HG02884 (cell line): ENCODE measurements around the gene VEPH1.
A peak's percentile ranks its signal among the peaks of the same experiment; 100 is the strongest.

Experiments
- ATAC-seq: cut with Tn5 transposase; IDR thresholded peaks from one replicate; pipeline ENCODE4 v1.9.1; 2021; ENCODE audit warnings: mild to moderate bottlenecking, moderate library complexity; ENCODE audit not compliant: unreplicated experiment

The VEPH1 gene

GRCh38 chr3:157276801-157277200 lies 226.4 kb downstream of the VEPH1 start:
- no peak for ATAC-seq

DNA sequence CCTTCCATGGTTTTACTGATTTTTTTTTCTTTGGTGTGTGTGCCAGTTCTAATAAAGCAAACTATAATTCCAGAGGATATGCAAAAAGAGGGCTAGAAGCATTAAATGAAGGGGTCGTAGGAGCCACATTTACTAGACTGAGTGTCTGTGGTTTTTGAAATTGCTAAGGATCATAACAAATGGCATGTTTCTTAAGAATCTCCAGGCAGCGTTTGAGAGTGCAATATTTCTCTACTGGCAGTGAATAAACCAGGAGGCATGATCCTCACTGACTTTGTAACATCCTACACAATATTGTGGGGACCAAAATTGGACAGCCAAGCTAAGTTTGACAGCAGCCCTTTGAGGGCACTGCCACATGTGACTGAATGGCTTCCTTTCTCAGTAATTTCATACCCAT lies 227.4 kb downstream of the VEPH1 start:
- no peak for ATAC-seq

DNA sequence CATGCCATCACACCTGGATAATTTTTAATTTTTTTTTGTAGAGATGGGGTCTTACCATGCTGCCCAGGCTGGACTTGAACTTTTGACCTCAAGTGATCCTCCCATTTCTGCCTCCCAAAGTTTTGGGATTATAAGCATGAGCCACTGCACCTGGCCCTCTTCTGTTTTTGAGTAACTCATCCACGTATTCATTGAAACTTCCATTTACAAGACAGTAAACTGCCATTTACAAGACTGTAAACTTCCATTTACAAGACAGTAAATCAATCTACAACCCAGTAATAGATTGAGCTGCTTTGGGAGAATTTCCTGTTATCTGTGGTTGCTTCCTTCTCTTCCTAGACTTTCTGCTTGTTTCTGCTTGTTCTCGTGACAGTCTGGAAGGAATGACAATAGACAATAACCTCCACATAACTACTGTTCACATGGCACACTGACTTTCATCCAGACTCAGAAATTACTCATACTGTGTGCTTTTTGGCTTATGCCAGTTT lies 228.5 kb downstream of the VEPH1 start:
- no peak for ATAC-seq

GRCh38 chr3:157271283-157271882 lies 231.8 kb downstream of the VEPH1 start:
- no peak for ATAC-seq

GRCh38 chr3:157268026-157268425 lies 235.2 kb downstream of the VEPH1 start:
- no peak for ATAC-seq

- ATAC-seq = no peak
These were observed 237.3 kb downstream of the VEPH1 start for GRCh38 chr3:157265931-157266330.

GRCh38 chr3:157263027-157263426 lies 240.2 kb downstream of the VEPH1 start:
- no peak for ATAC-seq

- no peak for ATAC-seq
These were observed 242.2 kb downstream of the VEPH1 start for GRCh38 chr3:157261000-157261399.

GRCh38 chr3:157259825-157260224 lies 243.4 kb downstream of the VEPH1 start:
- ATAC-seq = no peak

- no peak for ATAC-seq
These were observed 246.1 kb downstream of the VEPH1 start for GRCh38 chr3:157257101-157257500.

DNA sequence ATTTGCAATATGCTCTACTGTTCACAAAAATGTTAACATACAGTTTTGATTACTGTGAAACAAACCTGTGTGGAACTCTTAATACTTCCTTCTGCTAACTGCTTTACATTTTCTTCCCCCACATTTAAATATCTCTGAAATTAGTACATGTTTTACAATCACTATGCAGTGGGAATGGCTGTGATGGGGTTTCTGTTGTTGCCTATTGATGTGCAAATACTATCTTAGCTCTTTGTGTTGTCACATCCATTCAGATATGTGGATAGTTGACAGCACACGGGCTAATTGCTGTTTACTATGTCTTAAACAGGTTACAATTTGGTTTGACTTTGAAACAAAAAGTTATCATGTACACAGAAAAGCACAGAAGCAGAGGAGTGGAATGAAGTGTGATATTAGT lies 247.4 kb downstream of the VEPH1 start:
- no peak for ATAC-seq

DNA sequence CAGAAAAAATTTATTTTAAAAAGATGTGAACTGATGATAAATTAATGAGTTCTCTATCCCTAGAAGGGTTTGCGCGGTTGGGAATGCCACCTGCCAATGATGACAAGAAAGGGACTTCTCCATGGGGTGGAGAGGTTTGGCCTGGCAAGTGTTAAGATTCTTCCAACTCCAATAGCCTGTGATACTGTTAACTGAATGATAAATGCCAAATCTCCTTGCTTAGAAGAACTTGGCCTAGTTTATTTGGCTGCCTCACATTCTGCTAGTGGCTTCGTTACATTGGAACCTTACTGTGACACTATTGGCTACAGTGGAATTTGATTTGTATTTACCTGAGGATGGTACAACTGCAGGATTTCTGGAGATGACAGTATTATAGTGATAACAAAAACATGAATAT lies 251.5 kb downstream of the VEPH1 start:
- ATAC-seq = no peak

DNA sequence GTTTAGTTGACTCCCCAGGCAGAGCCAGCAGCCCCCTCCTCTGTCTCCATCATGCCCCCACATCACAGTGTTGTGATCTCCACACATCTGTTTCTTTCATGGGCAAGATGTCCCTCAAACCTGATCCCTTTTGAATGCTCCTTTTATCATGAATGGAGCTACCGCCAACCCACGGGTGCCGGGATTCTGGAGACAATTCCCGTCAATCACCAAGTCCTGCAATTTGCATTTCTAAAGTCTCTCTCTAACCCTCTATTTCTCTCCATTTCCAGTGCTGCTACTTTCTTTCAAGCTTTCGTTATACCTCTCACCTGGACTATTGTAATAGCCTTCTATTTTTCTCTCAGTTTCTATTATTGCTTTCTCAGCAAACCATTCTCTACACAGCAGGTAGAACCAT lies 253.6 kb downstream of the VEPH1 start:
- ATAC-seq = no peak

- no peak for ATAC-seq
These were observed 254.4 kb downstream of the VEPH1 start for GRCh38 chr3:157248590-157249422.

DNA sequence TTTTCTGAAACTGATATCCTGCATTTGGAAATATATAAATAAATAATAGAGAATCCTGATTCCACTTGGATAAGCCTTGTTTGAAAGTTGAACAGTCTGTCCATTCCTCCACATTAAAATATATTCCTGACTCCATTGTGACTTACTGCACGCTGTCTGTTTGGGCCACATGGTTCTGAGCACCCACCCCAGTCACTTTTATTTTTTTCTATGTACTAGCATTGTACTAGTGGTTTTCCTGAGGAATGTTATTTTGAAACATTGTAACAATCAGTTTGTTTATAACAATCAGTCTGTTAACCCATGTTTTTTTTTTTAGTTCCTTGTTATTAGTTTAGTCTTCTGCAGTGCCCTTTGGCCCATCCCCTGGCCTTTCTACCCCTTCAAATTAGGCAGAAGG lies 255.8 kb downstream of the VEPH1 start:
- ATAC-seq = no peak

DNA sequence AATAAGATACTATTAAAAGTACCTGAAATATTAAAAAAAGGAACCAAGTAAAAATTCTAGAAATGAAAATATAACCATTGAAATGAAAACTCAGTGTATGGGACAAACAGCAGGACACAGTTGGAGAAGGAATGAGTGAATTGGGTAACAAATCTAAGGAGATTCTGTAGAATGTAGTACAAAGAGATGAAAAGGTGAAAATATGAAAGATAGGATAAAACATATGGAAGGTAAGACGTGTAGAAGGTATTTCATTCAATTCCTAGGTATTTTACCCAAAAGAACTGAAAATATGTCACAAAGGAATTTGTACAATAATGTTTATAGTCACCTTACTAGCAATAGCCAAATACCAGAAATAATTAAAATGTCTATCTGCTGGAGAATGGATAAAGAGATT lies 260.4 kb downstream of the VEPH1 start:
- no peak for ATAC-seq

DNA sequence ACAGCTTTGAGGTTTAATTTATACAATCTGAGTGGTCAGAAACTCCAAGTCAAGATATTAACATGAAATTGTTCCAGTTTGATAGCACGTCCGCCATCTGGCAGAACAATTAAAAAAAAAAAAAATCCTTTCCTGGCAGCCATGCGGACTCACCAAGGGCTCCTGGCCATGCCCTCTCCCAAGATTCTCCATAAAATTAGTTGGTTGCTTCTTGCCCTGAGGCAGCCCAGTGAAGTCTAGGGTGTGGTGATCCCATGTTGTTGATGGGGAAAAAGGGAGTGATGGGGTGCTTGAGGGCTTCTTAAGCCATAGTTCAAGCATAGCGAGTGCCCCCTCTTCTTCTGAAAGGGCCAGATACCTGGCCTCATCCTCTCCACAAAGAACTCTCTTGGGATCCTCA lies 261.6 kb downstream of the VEPH1 start:
- no peak for ATAC-seq

DNA sequence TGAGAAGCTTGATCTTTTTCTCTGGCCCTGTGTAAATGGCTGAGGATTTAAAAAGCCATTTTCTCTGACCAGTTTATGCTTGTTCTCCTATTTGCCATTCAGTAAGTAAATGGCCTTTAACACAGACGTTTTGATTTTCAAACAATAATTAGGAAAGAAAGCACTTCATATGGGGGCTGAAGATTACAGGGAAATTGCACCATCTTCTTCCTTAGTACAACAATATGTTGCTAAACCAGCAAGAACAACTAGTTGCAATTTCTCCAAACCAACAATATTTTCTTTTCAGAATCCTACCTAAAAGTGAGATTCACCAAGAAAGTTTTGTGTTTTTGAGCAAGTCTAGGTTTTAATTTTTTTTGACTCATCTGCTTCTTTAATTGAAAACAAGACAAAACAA lies 262.8 kb downstream of the VEPH1 start:
- no peak for ATAC-seq

GRCh38 chr3:157239082-157239704 lies 264.0 kb downstream of the VEPH1 start:
- ATAC-seq = peak; percentile 100

GRCh38 chr3:157238457-157238856 lies 264.8 kb downstream of the VEPH1 start:
- no peak for ATAC-seq

DNA sequence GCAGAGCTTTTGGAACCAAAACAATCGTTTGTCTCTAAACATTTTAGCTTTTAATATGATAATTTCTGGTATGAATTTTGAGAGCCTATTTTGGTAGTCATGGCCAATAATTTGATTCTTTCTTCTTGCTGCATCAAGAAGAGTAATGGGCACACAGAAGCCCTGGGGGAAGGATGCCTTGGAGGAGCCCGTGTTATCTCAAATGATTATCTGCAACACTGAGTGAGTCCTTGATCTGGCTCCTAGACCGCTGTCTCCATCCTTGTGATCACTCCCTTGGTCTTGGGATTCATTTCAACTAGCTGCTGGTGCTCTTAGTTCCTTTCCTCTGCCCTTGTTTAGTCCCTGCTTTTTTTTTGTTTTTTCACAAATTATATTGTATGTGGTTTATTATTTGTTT lies 265.3 kb downstream of the VEPH1 start:
- ATAC-seq = no peak

GRCh38 chr3:157235291-157235690 lies 267.9 kb downstream of the VEPH1 start:
- no peak for ATAC-seq
